Measurements from ENCODE around the gene USP46. TPM values are rescaled to one million over a fixed set of nuclear protein-coding genes. Genes with fewer than 3 reads are reported as not detected.
A peak's percentile ranks its signal among the peaks of the same experiment; 100 is the strongest.

USP46 gene
- total and polyA plus RNA-seq, 2 of the 8 experiments (the other 6 are each of a cell fraction or from before 2014, with no cell fraction given), result 10.6 to 62.4 TPM

DNA sequence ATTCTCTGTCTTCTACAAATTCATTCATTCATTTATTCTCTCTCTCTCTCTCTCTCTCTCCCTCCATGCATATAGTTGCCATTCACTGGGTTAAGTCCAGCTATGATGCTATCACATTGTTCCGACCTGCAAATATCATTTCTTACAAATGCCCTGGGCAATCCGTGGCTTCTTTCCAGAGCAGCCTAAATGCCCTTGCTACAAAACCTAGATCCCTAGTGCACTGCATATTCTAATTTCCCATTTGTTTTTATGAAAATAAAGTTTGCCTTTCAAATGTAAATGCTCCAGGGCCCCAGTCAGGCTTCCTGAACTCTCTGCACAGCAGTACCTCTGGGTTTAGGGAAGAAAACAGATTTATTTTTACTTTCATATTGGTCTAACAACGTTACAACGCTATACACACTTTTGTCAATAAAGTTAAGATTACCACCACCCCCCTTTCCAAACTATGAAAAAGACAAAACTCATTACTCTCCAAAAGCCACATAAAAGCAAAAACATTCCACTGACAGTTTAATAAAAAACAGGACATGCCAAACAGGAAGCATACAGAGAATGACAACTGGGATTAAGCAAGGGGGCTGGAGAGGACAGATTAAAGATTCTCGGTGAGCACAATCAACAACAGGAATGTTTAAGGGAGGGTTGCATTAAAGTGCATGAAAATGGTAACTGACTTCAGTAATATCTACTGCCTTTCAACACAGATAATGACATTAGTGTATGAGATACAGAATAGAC is 104.3 kb downstream of the USP46 start:
- Histone ChIP-seq H2AK5ac (ENCODE audit: low read depth, low read length) (no peak overlapping the region), H3K27ac (ENCODE audit: low read depth, low read length) (no peak overlapping the region), H3K23me2 (ENCODE audit: low read depth, low read length) (no peaks in the 10 kb centered on the region; the same call in 1 of the 2 replicates), H3K4ac (replicated peaks; ENCODE audit: insufficient read length, low read depth, low read length) (no peak overlapping the region), H4K5ac (ENCODE audit: insufficient read length, low read depth, low read length) (no peak overlapping the region), H3K18ac (ENCODE audit: extremely low read depth, low read length) (no peak overlapping the region), H4K20me1 (replicated peaks in 1 of 2; ENCODE audit: control insufficient read depth in 1 of 2, insufficient read depth in 2 of 2, low read length in 2 of 2) (no peaks in the 10 kb centered on the region), H2BK20ac (ENCODE audit: low read length) (no peak overlapping the region), H3K27me3 (replicated peaks in 1 of 4; ENCODE audit: control insufficient read depth in 3 of 4, extremely low read depth in 1 of 4, insufficient read depth in 3 of 4, low read length in 3 of 4) (no peaks in the 10 kb centered on the region), H4K91ac (replicated peaks; ENCODE audit: insufficient read length, low read length) (no peak overlapping the region), H3K4me2 (ENCODE audit: insufficient read depth in 1 of 2, low read depth in 2 of 2, low read length in 2 of 2) (peak overlapping the region in 1 of 2 experiments; percentile 23; a peak in 2 of 4 replicates), H3K36me3 (ENCODE audit: control insufficient read depth in 2 of 4, insufficient read depth in 4 of 4, low read length in 3 of 4) (no peaks in the 10 kb centered on the region), H3K4me3 (ENCODE audit: extremely low read depth in 1 of 4, insufficient read depth in 2 of 4, low read depth in 3 of 4, low read length in 4 of 4) (no peak overlapping the region), H3K23ac (ENCODE audit: insufficient read length) (no peak overlapping the region), H2BK15ac (ENCODE audit: low read length) (no peak overlapping the region), H2AFZ (ENCODE audit: low read length) (no peak overlapping the region), H2BK12ac (ENCODE audit: low read depth, low read length) (no peak overlapping the region), H4K8ac (ENCODE audit: extremely low read depth, insufficient read depth, low read length) (no peak overlapping the region), H3K56ac (replicated peaks; ENCODE audit: insufficient read length, low read depth, low read length) (no peak overlapping the region), H3K9ac (replicated peaks in 1 of 4; ENCODE audit: extremely low read depth in 1 of 4, low read depth in 3 of 4, low read length in 3 of 4) (no peak overlapping the region), H2BK5ac (ENCODE audit: low read depth, low read length) (no peak overlapping the region), H3K79me1 (ENCODE audit: low read depth, low read length) (no peaks in the 10 kb centered on the region), H3K14ac (ENCODE audit: insufficient read length) (no peak overlapping the region), H3K9me3 (ENCODE audit: insufficient read depth in 2 of 2, low read depth in 1 of 2, low read length in 1 of 2) (no peaks in the 10 kb centered on the region), H3K4me1 (replicated peaks in 1 of 4; ENCODE audit: control insufficient read depth in 3 of 4, insufficient read depth in 4 of 4, low read length in 3 of 4) (peaks cover 0 to 5% (median 3%) of the 10 kb centered on the region in 4 experiments; a peak in 2 of 7 replicates), H2BK120ac (replicated peaks; ENCODE audit: low read depth, low read length) (no peak overlapping the region), H3K79me2 (ENCODE audit: control insufficient read depth in 1 of 2, insufficient read depth in 2 of 2, low read length in 2 of 2) (no peaks in the 10 kb centered on the region)
- POLR2A ChIA-PET (ENCODE audit: partially characterized antibody), result interaction anchor here (1.0 to 1.5 kb wide), 2 partner anchors 158 to 424 kb away, joined by 4 to 5 read pairs; no protein-coding TSS in a partner anchor
- WGBS, 2 experiments (ENCODE audit: extremely low coverage in 1 of 2, insufficient coverage in 1 of 2, insufficient read length in 1 of 2, insufficient replicate concordance in 2 of 2, low coverage in 1 of 2, low lambda C conversion rate in 2 of 2, missing lambda C conversion rate in 1 of 2), result 68% methylated on average over 5 of the region's 5 CpGs; no CpG with 5 or more reads in 1 of the 2 experiments
- CTCF ChIA-PET (ENCODE audit: partially characterized antibody), result interaction anchor here (0.8 to 1.5 kb wide), 2 partner anchors 10 to 183 kb away, joined by 3 to 5 read pairs; no protein-coding TSS in a partner anchor
- TF ChIP-seq RNF2 (IDR thresholded peaks at IDR 0.05; ENCODE audit: borderline replicate concordance, low read depth, low read length, missing control alignments, poor library complexity, severe bottlenecking), result no peak
- TF ChIP-seq MAFK (IDR thresholded peaks at IDR 0.05; ENCODE audit: low read depth, low read length), result no peak
- TF ChIP-seq RAD21 (IDR thresholded peaks at IDR 0.05 in 1 of 2, conservative IDR thresholded peaks at IDR 0.05 in 1 of 2; ENCODE audit: low read depth in 2 of 2, low read length in 2 of 2), result no peak
- TF ChIP-seq NANOG (IDR thresholded peaks at IDR 0.05; ENCODE audit: insufficient read depth, low read depth, low read length, poor library complexity, severe bottlenecking), result no peak
- no peak for TF ChIP-seq CHD2 (IDR thresholded peaks at IDR 0.05; ENCODE audit: low read length)
- no peak for TF ChIP-seq BRCA1 (IDR thresholded peaks at IDR 0.05; ENCODE audit: low read depth, low read length)
- no peak for TF ChIP-seq POU5F1 (IDR thresholded peaks at IDR 0.05; ENCODE audit: low read depth, low read length)
- DNase-seq (ENCODE audit: low read depth in 1 of 2, low spot score in 2 of 2) (no peak), FAIRE-seq (no peak)
